HepG2 (cell line): Measurements from ENCODE around the gene B3GNT7. TPM values are rescaled to one million over a fixed set of nuclear protein-coding genes. Genes with fewer than 3 reads are reported as not detected.

Source experiments
- ATAC-seq: fragments of 200-7000 bp; cut with Tn5 transposase; 3 replicates; pipeline ENCODE4 v1.9.1; 2020; ENCODE audit warnings: mild to moderate bottlenecking, moderate library complexity
- BruUV-seq: library from RNA; stranded (reverse); fragments of 400-500 nt; replicated peaks from 2 replicates; lab custom pipeline; 2021; lab: Mats Ljungman, UMichigan
- CTCF ChIA-PET: fragments of 300-600 bp; formaldehyde crosslinking; extraction: SDS; loops from one replicate; lab custom pipeline; 2021; ENCODE audit warnings: low total read pairs, inconsistent platforms, low intra/inter-chr PET ratio; lab: Yijun Ruan, JAX
- POLR2A ChIA-PET: fragments of 350-600 bp; sonication (Branson Sonifier 250); formaldehyde crosslinking; loops from one replicate; lab custom pipeline; 2020; ENCODE audit warnings: antibody characterized with exemption, inconsistent platforms; lab: Yijun Ruan, JAX
- DNase-seq: peaks from one replicate; pipeline ENCODE4 v3.0.0-alpha.2; 2015; ENCODE audit warnings: low spot score
- FAIRE-seq: peaks from 3 replicates; lab custom pipeline; 2011; peaks lifted over from hg19 to GRCh38; lab: Jason Lieb, UNC
- H2AFZ ChIP-seq: one replicate; pipeline ENCODE4 v1.6.1; 2011; ENCODE audit warnings: low read length, inconsistent platforms
- H3K27ac ChIP-seq: fragments of 300-600 bp; 3 replicates; pipeline ENCODE4 v1.8.0; 2011; ENCODE audit warnings: mixed run types, mild to moderate bottlenecking, mixed read lengths, low read length, inconsistent platforms; ENCODE audit not compliant: insufficient read depth; ENCODE audit errors: extremely low read length
- H3K27me3 ChIP-seq, 2 experiments: fragments of 200-600 bp in 1 of 2; 2 replicates in 1 of 2; 3 replicates in 1 of 2; pipeline versions ENCODE4 v1.6.0 to v1.8.0; 2011; ENCODE audit warnings: low read length in 2 of 2, mild to moderate bottlenecking in 2 of 2, moderate library complexity in 2 of 2, inconsistent platforms in 1 of 2; ENCODE audit not compliant: insufficient read depth in 2 of 2, control insufficient read depth in 1 of 2
- H3K36me3 ChIP-seq, 2 experiments: fragments of 200-600 bp in 1 of 2; replicated peaks in 1 of 2; 2 replicates in 1 of 2; 3 replicates in 1 of 2; pipeline versions ENCODE4 v1.5.1 to v1.8.0; 2011; ENCODE audit warnings: low read length in 2 of 2, inconsistent platforms in 1 of 2; ENCODE audit not compliant: insufficient read depth in 2 of 2, control insufficient read depth in 1 of 2
- H3K4me1 ChIP-seq: 2 replicates; pipeline ENCODE4 v1.5.1; 2012; ENCODE audit warnings: low read length, inconsistent platforms; ENCODE audit not compliant: insufficient read depth
- H3K4me2 ChIP-seq: 2 replicates; pipeline ENCODE4 v1.6.0; 2011; ENCODE audit warnings: low read depth, low read length, inconsistent platforms
- H3K4me3 ChIP-seq, 3 experiments: fragments of 200-600 bp in 1 of 3; sonication (generic), shearing (Covaris generic) in 1 of 3; replicated peaks in 1 of 3; 2 replicates each; pipeline ENCODE4 v1.5.1; 2011 to 2016; ENCODE audit warnings: low read length in 3 of 3, inconsistent platforms in 2 of 3, low read depth in 2 of 3, mild to moderate bottlenecking in 2 of 3, control low read depth in 1 of 3, mixed read lengths in 1 of 3; ENCODE audit not compliant: insufficient read depth in 1 of 3
- H3K79me2 ChIP-seq: one replicate; pipeline ENCODE4 v1.6.1; 2011; ENCODE audit warnings: low read length, inconsistent platforms; ENCODE audit not compliant: insufficient read depth
- H3K9ac ChIP-seq: 2 replicates; pipeline ENCODE4 v1.6.0; 2011; ENCODE audit warnings: mild to moderate bottlenecking, low read depth, low read length, inconsistent platforms; ENCODE audit not compliant: insufficient read depth
- H3K9me3 ChIP-seq: 2 replicates; pipeline ENCODE4 v1.5.1; 2012; ENCODE audit warnings: mild to moderate bottlenecking, low read length
- H4K20me1 ChIP-seq: 2 replicates; pipeline ENCODE4 v1.6.0; 2011; ENCODE audit warnings: inconsistent platforms, mild to moderate bottlenecking, low read length, moderate library complexity; ENCODE audit not compliant: insufficient read depth
- FOXP1 ChIP-seq, 2 experiments: fragments of 450-650 bp in 1 of 2; IDR thresholded peaks; 2 replicates each; pipeline ENCODE4 v1.6.1; 2017 to 2018; ENCODE audit warnings: antibody characterized with exemption in 1 of 2
- KLF16 ChIP-seq, 2 experiments: sonication (generic) in 1 of 2; formaldehyde crosslinking in 1 of 2; IDR thresholded peaks; 2 replicates each; pipeline versions ENCODE4 v1.6.1 to v1.8.0; 2016 to 2023; ENCODE audit warnings: missing genetic modification reagents in 2 of 2, missing compliant biosample characterization in 1 of 2
- MXD4 ChIP-seq: IDR thresholded peaks from 2 replicates; pipeline ENCODE4 v1.6.1; 2016; ENCODE audit warnings: mild to moderate bottlenecking, missing biosample characterization, missing genetic modification reagents
- PHF21A ChIP-seq: sonication (generic); formaldehyde crosslinking; IDR thresholded peaks from 2 replicates; pipeline ENCODE4 v1.5.0; 2020; ENCODE audit warnings: mild to moderate bottlenecking, missing genetic modification reagents
- TAF15 ChIP-seq: fragments of 200-400 bp; formaldehyde crosslinking; IDR thresholded peaks from one replicate; pipeline ENCODE4 v1.6.1; 2018; ENCODE audit warnings: mild to moderate bottlenecking, low read depth, low read length; ENCODE audit not compliant: poor library complexity, severe bottlenecking
- ZNF292 ChIP-seq: sonication (generic); formaldehyde crosslinking; IDR thresholded peaks from 2 replicates; pipeline ENCODE4 v1.8.1; 2022; ENCODE audit warnings: mild to moderate bottlenecking, low read depth, missing genetic modification reagents, borderline replicate concordance
- ZNF572 ChIP-seq: sonication (generic); formaldehyde crosslinking; IDR thresholded peaks from 2 replicates; pipeline ENCODE4 v1.5.1; 2020; ENCODE audit warnings: mild to moderate bottlenecking, missing genetic modification reagents
- ZNF589 ChIP-seq: sonication (generic); formaldehyde crosslinking; conservative IDR thresholded peaks from 2 replicates; pipeline ENCODE4 v1.8.0; 2022; ENCODE audit warnings: mild to moderate bottlenecking, moderate library complexity, missing genetic modification reagents
- WGBS: methylation state at CpG from one replicate; pipeline ENCODE4 v1.1.6; 2017; ENCODE audit warnings: low lambda C conversion rate; 5-methylcytosine and 5-hydroxymethylcytosine counted together
- in situ Hi-C: cut with HindIII; loops from 2 replicates; pipeline ENCODE4 v1.10.0; 2017; ENCODE audit warnings: low pct_unique_long_range_greater_than_20kb; ENCODE audit not compliant: extremely low pct_ligation_motif_present
- intact Hi-C: fragments of 100-400 bp; cut with micrococcal nuclease; formaldehyde crosslinking; loops from one replicate; pipeline ENCODE4 v1.10.0; 2022; ENCODE audit not compliant: unreplicated experiment
- polyA plus RNA-seq, 8 experiments: library from polyadenylated mRNA; depleted of rRNA in 3 of 8; stranded (reverse) in 7 of 8; unstranded in 1 of 8; fragments of >200 nt; fragmentation: Illumina TruSeq in 4 of 8; extraction: Trizol in 4 of 8; gene quantifications; 2 replicates each; pipeline versions ENCODE4 v1.2.1 to v1.2.3, GENCODE V29; 2011 to 2016; ENCODE audit warnings: low read depth in 4 of 8, missing spikeins in 1 of 8, mixed read lengths in 1 of 8; ENCODE audit not compliant: insufficient read depth in 1 of 8
- total RNA-seq, 5 experiments: library from RNA; depleted of rRNA; stranded (reverse); fragments of >200 nt; fragmentation: Illumina TruSeq; extraction: Trizol; gene quantifications; 2 replicates each; pipeline ENCODE4 v1.2.3, GENCODE V29; 2016; ENCODE audit warnings: low read depth in 1 of 5
- TF ChIP-seq, protein P1 (sequence below): sonication (generic); formaldehyde crosslinking; IDR thresholded peaks from 2 replicates; pipeline ENCODE4 v1.9.0; 2021; ENCODE audit warnings: missing genetic modification reagents, mild to moderate bottlenecking, borderline replicate concordance
- TF ChIP-seq, protein P2 (sequence below): sonication (generic); formaldehyde crosslinking; IDR thresholded peaks from 2 replicates; pipeline ENCODE4 v1.8.1; 2022; ENCODE audit warnings: low read depth, mild to moderate bottlenecking, missing genetic modification reagents
- TF ChIP-seq, protein P3 (sequence below): sonication (generic); formaldehyde crosslinking; IDR thresholded peaks from 2 replicates; pipeline ENCODE4 v1.8.0; 2022; ENCODE audit warnings: mild to moderate bottlenecking, missing genetic modification reagents, moderate library complexity

B3GNT7 gene
- total and polyA plus RNA-seq, 2 of the 13 experiments (the other 11 are each of a cell fraction or from before 2014, with no cell fraction given) = 0.04 to 0.24 TPM

DNA sequence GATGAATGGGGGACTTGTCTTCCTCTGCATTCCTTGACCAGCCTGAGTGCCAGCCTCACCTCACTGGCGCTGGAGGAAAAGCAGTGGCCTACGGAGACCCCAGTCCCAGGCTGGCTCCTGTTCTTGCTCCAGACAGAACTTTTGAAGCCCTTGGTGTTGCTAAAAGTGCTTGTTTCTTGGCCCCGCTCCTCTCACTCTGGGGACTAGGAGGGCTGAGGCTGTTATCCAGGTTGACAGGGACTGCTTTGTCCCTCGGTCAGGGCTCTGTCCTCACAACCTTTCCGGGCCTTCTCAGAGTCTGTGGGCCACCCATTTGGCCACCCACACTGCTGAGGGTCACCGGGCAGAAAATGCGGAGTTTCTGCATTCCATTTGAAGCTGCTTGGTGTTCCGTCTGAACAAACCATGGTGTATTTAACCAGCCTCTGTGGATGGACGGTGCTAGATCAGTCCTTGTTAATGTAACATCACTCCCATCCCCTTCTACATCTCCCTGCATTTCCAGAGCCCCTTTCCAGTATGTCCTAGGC, 25.6 kb downstream of the B3GNT7 start:
- in situ Hi-C loops = no loop called here
- H3K36me3 ChIP-seq = no peaks in the 10 kb centered on the region
- H3K9me3 ChIP-seq = no peaks in the 10 kb centered on the region
- no peak overlapping the region for H3K9ac ChIP-seq
- peak overlapping the region; percentile 56; the same call in 1 of the 2 replicates for H3K4me2 ChIP-seq
- H4K20me1 ChIP-seq = no peaks in the 10 kb centered on the region
- no peak overlapping the region for H2AFZ ChIP-seq
- no TSS peak for BruUV-seq
- FAIRE-seq = no peak
- TF ChIP-seq PHF21A (0 out of 2 replicates have a peak, but pooled peaks have one; percentile 18), ZNF589 (CRISPR knock-in tag) (no peak), ZNF572 (0 out of 2 replicates have a peak, but pooled peaks have one; percentile 21)
- TF ChIP-seq, all 625 proteins: peak for 2
- DNase-seq = no peak
- 38% methylated on average over 9 of the region's 9 CpGs for WGBS
- Histone ChIP-seq H3K27ac (no peak overlapping the region), H3K4me3 (no peak overlapping the region), H3K4me1 (peaks cover 44% of the 10 kb centered on the region), H3K27me3 (peaks cover 0 to 8% of the 10 kb centered on the region in 2 experiments; a peak in 2 of 5 replicates), H3K79me2 (no peaks in the 10 kb centered on the region)
- intact Hi-C loops = no loop called here
- ChIA-PET POLR2A (interaction anchor here (1.1 to 3.9 kb wide), 3 partner anchors 31 to 43 kb away, joined by 3 to 21 read pairs (median 4); partner anchors contain the start of gene NCL), CTCF (no interaction called here)
- peak; percentile 11 for ATAC-seq

DNA sequence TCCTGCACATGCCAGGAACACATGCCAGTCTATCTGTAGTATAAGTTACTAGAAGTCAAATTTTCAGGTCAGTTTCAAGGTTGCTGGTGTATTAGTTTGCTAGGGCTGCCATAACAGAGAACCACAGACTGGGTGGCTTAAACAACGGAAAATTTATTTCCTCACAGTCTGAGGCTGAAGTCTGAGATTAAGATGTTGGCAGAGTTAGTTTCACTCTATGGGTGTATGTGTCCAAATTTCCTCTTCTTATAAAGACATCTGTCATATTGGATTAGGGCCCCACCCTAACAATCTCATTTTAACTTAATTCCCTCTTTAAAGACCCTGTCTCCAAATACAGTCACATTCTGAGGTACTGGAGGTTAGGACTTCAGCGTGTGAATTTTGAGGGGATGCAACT, 26.5 kb downstream of the B3GNT7 start:
- Histone ChIP-seq H3K9me3 (no peaks in the 10 kb centered on the region), H3K36me3 (no peaks in the 10 kb centered on the region), H3K4me1 (peaks cover 45% of the 10 kb centered on the region), H3K27ac (no peak overlapping the region), H3K4me3 (no peak overlapping the region), H4K20me1 (no peaks in the 10 kb centered on the region), H3K79me2 (no peaks in the 10 kb centered on the region), H3K27me3 (peaks cover 0 to 8% of the 10 kb centered on the region in 2 experiments; a peak in 2 of 5 replicates), H3K9ac (no peak overlapping the region), H2AFZ (no peak overlapping the region), H3K4me2 (no peak overlapping the region)
- 45% methylated on average over 2 of the region's 2 CpGs for WGBS
- BruUV-seq = no TSS peak
- POLR2A ChIA-PET = no interaction called here
- DNase-seq = no peak
- CTCF ChIA-PET = no interaction called here
- in situ Hi-C loops = no loop called here
- TF ChIP-seq FOXP1 (IDR thresholded peaks at IDR 0.05) (no peak), FOXP1 (CRISPR knock-in tag; IDR thresholded peaks at IDR 0.05) (no peak), TAF15 (no peak), KLF16 (CRISPR knock-in tag; IDR thresholded peaks at IDR 0.05) (no peak), MXD4 (no peak), ZNF292 (CRISPR knock-in tag) (no peak)
- TF ChIP-seq, protein P1, sequence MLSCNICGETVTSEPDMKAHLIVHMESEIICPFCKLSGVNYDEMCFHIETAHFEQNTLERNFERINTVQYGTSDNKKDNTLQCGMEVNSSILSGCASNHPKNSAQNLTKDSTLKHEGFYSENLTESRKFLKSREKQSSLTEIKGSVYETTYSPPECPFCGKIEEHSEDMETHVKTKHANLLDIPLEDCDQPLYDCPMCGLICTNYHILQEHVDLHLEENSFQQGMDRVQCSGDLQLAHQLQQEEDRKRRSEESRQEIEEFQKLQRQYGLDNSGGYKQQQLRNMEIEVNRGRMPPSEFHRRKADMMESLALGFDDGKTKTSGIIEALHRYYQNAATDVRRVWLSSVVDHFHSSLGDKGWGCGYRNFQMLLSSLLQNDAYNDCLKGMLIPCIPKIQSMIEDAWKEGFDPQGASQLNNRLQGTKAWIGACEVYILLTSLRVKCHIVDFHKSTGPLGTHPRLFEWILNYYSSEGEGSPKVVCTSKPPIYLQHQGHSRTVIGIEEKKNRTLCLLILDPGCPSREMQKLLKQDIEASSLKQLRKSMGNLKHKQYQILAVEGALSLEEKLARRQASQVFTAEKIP (CRISPR knock-in tag) = no peak
- TF ChIP-seq, protein P2, sequence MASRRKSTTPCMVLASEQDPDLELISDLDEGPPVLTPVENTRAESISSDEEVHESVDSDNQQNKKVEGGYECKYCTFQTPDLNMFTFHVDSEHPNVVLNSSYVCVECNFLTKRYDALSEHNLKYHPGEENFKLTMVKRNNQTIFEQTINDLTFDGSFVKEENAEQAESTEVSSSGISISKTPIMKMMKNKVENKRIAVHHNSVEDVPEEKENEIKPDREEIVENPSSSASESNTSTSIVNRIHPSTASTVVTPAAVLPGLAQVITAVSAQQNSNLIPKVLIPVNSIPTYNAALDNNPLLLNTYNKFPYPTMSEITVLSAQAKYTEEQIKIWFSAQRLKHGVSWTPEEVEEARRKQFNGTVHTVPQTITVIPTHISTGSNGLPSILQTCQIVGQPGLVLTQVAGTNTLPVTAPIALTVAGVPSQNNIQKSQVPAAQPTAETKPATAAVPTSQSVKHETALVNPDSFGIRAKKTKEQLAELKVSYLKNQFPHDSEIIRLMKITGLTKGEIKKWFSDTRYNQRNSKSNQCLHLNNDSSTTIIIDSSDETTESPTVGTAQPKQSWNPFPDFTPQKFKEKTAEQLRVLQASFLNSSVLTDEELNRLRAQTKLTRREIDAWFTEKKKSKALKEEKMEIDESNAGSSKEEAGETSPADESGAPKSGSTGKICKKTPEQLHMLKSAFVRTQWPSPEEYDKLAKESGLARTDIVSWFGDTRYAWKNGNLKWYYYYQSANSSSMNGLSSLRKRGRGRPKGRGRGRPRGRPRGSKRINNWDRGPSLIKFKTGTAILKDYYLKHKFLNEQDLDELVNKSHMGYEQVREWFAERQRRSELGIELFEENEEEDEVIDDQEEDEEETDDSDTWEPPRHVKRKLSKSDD (CRISPR knock-in tag) = no peak
- TF ChIP-seq, protein P3, sequence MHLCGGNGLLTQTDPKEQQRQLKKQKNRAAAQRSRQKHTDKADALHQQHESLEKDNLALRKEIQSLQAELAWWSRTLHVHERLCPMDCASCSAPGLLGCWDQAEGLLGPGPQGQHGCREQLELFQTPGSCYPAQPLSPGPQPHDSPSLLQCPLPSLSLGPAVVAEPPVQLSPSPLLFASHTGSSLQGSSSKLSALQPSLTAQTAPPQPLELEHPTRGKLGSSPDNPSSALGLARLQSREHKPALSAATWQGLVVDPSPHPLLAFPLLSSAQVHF = no peak
- intact Hi-C loops = no loop called here
- ATAC-seq = no peak
- no peak for FAIRE-seq
